HepG2 (cell line): Measurements from ENCODE around the gene SV2A. TPM values are rescaled to one million over a fixed set of nuclear protein-coding genes. Genes with fewer than 3 reads are reported as not detected.
A peak's percentile ranks its signal among the peaks of the same experiment; 100 is the strongest.

ENCODE experiments used
- ATAC-seq: fragments of 200-7000 bp; cut with Tn5 transposase; 3 replicates; pipeline ENCODE4 v1.9.1; 2020; ENCODE audit warnings: mild to moderate bottlenecking, moderate library complexity
- BruUV-seq: library from RNA; stranded (reverse); fragments of 400-500 nt; replicated peaks from 2 replicates; lab custom pipeline; 2021; lab: Mats Ljungman, UMichigan
- CTCF ChIA-PET: fragments of 300-600 bp; formaldehyde crosslinking; extraction: SDS; loops from one replicate; lab custom pipeline; 2021; ENCODE audit warnings: low total read pairs, inconsistent platforms, low intra/inter-chr PET ratio; lab: Yijun Ruan, JAX
- POLR2A ChIA-PET: fragments of 350-600 bp; sonication (Branson Sonifier 250); formaldehyde crosslinking; loops from one replicate; lab custom pipeline; 2020; ENCODE audit warnings: antibody characterized with exemption, inconsistent platforms; lab: Yijun Ruan, JAX
- DNase-seq: peaks from one replicate; pipeline ENCODE4 v3.0.0-alpha.2; 2015; ENCODE audit warnings: low spot score
- FAIRE-seq: peaks from 3 replicates; lab custom pipeline; 2011; peaks lifted over from hg19 to GRCh38; lab: Jason Lieb, UNC
- H2AFZ ChIP-seq: one replicate; pipeline ENCODE4 v1.6.1; 2011; ENCODE audit warnings: low read length, inconsistent platforms
- H3K27ac ChIP-seq: fragments of 300-600 bp; 3 replicates; pipeline ENCODE4 v1.8.0; 2011; ENCODE audit warnings: mixed run types, mild to moderate bottlenecking, mixed read lengths, low read length, inconsistent platforms; ENCODE audit not compliant: insufficient read depth; ENCODE audit errors: extremely low read length
- H3K27me3 ChIP-seq, 2 experiments: fragments of 200-600 bp in 1 of 2; 2 replicates in 1 of 2; 3 replicates in 1 of 2; pipeline versions ENCODE4 v1.6.0 to v1.8.0; 2011; ENCODE audit warnings: low read length in 2 of 2, mild to moderate bottlenecking in 2 of 2, moderate library complexity in 2 of 2, inconsistent platforms in 1 of 2; ENCODE audit not compliant: insufficient read depth in 2 of 2, control insufficient read depth in 1 of 2
- H3K36me3 ChIP-seq, 2 experiments: fragments of 200-600 bp in 1 of 2; replicated peaks in 1 of 2; 2 replicates in 1 of 2; 3 replicates in 1 of 2; pipeline versions ENCODE4 v1.5.1 to v1.8.0; 2011; ENCODE audit warnings: low read length in 2 of 2, inconsistent platforms in 1 of 2; ENCODE audit not compliant: insufficient read depth in 2 of 2, control insufficient read depth in 1 of 2
- H3K4me1 ChIP-seq: 2 replicates; pipeline ENCODE4 v1.5.1; 2012; ENCODE audit warnings: low read length, inconsistent platforms; ENCODE audit not compliant: insufficient read depth
- H3K4me2 ChIP-seq: 2 replicates; pipeline ENCODE4 v1.6.0; 2011; ENCODE audit warnings: low read depth, low read length, inconsistent platforms
- H3K4me3 ChIP-seq, 3 experiments: fragments of 200-600 bp in 1 of 3; sonication (generic), shearing (Covaris generic) in 1 of 3; replicated peaks in 1 of 3; 2 replicates each; pipeline ENCODE4 v1.5.1; 2011 to 2016; ENCODE audit warnings: low read length in 3 of 3, inconsistent platforms in 2 of 3, low read depth in 2 of 3, mild to moderate bottlenecking in 2 of 3, control low read depth in 1 of 3, mixed read lengths in 1 of 3; ENCODE audit not compliant: insufficient read depth in 1 of 3
- H3K79me2 ChIP-seq: one replicate; pipeline ENCODE4 v1.6.1; 2011; ENCODE audit warnings: low read length, inconsistent platforms; ENCODE audit not compliant: insufficient read depth
- H3K9ac ChIP-seq: 2 replicates; pipeline ENCODE4 v1.6.0; 2011; ENCODE audit warnings: mild to moderate bottlenecking, low read depth, low read length, inconsistent platforms; ENCODE audit not compliant: insufficient read depth
- H3K9me3 ChIP-seq: 2 replicates; pipeline ENCODE4 v1.5.1; 2012; ENCODE audit warnings: mild to moderate bottlenecking, low read length
- H4K20me1 ChIP-seq: 2 replicates; pipeline ENCODE4 v1.6.0; 2011; ENCODE audit warnings: inconsistent platforms, mild to moderate bottlenecking, low read length, moderate library complexity; ENCODE audit not compliant: insufficient read depth
- AHDC1 ChIP-seq: sonication (generic); formaldehyde crosslinking; IDR thresholded peaks from 2 replicates; pipeline ENCODE4 v1.5.1; 2020; ENCODE audit warnings: mild to moderate bottlenecking, missing genetic modification reagents, borderline replicate concordance
- MAFF ChIP-seq: IDR thresholded peaks from 2 replicates; pipeline ENCODE4 v1.6.1; 2011; ENCODE audit warnings: low read depth, low read length, improper control_type of control experiment
- NR2F6 ChIP-seq, 2 experiments: IDR thresholded peaks; 2 replicates each; pipeline ENCODE4 v1.6.1; 2016; ENCODE audit warnings: antibody characterized with exemption in 1 of 2, mild to moderate bottlenecking in 1 of 2
- POGK ChIP-seq: sonication (generic); formaldehyde crosslinking; conservative IDR thresholded peaks from 2 replicates; pipeline ENCODE4 v1.8.0; 2022; ENCODE audit warnings: mild to moderate bottlenecking, moderate library complexity, missing genetic modification reagents
- ZNF629 ChIP-seq: sonication (generic); formaldehyde crosslinking; conservative IDR thresholded peaks from 2 replicates; pipeline ENCODE4 v1.5.0; 2020; ENCODE audit warnings: missing genetic modification reagents
- ZNF746 ChIP-seq: sonication (generic); formaldehyde crosslinking; IDR thresholded peaks from 2 replicates; pipeline ENCODE4 v1.8.0; 2022; ENCODE audit warnings: mild to moderate bottlenecking, missing genetic modification reagents
- WGBS: methylation state at CpG from one replicate; pipeline ENCODE4 v1.1.6; 2017; ENCODE audit warnings: low lambda C conversion rate; 5-methylcytosine and 5-hydroxymethylcytosine counted together
- in situ Hi-C: cut with HindIII; loops from 2 replicates; pipeline ENCODE4 v1.10.0; 2017; ENCODE audit warnings: low pct_unique_long_range_greater_than_20kb; ENCODE audit not compliant: extremely low pct_ligation_motif_present
- intact Hi-C: fragments of 100-400 bp; cut with micrococcal nuclease; formaldehyde crosslinking; loops from one replicate; pipeline ENCODE4 v1.10.0; 2022; ENCODE audit not compliant: unreplicated experiment
- polyA plus RNA-seq, 8 experiments: library from polyadenylated mRNA; depleted of rRNA in 3 of 8; stranded (reverse) in 7 of 8; unstranded in 1 of 8; fragments of >200 nt; fragmentation: Illumina TruSeq in 4 of 8; extraction: Trizol in 4 of 8; gene quantifications; 2 replicates each; pipeline versions ENCODE4 v1.2.1 to v1.2.3, GENCODE V29; 2011 to 2016; ENCODE audit warnings: low read depth in 4 of 8, missing spikeins in 1 of 8, mixed read lengths in 1 of 8; ENCODE audit not compliant: insufficient read depth in 1 of 8
- total RNA-seq, 5 experiments: library from RNA; depleted of rRNA; stranded (reverse); fragments of >200 nt; fragmentation: Illumina TruSeq; extraction: Trizol; gene quantifications; 2 replicates each; pipeline ENCODE4 v1.2.3, GENCODE V29; 2016; ENCODE audit warnings: low read depth in 1 of 5

The SV2A gene
- total and polyA plus RNA-seq, 2 of the 13 experiments (the other 11 are each of a cell fraction or from before 2014, with no cell fraction given), result 0.84 to 1.9 TPM

GRCh38 chr1:149883598-149884247, 33.9 kb downstream of the SV2A start:
- no peak for TF ChIP-seq MAFF
- TF ChIP-seq POGK (CRISPR knock-in tag), result no peak
- TF ChIP-seq ZNF746 (CRISPR knock-in tag), result no peak
- TF ChIP-seq AHDC1 (CRISPR knock-in tag), result no peak
- TF ChIP-seq ZNF629 (CRISPR knock-in tag), result peak; percentile 79
- TF ChIP-seq NR2F6 (IDR thresholded peaks at IDR 0.05), result no peak
- no peak for TF ChIP-seq NR2F6 (CRISPR knock-in tag; IDR thresholded peaks at IDR 0.05)
- Histone ChIP-seq H3K79me2 (peaks cover 3% of the 10 kb centered on the region), H3K9ac (no peak overlapping the region), H2AFZ (no peak overlapping the region), H3K9me3 (no peaks in the 10 kb centered on the region), H3K4me2 (no peak overlapping the region), H3K4me1 (peaks cover 34% of the 10 kb centered on the region), H3K27me3 (no peaks in the 10 kb centered on the region; a peak in 1 of 5 replicates), H3K4me3 (no peak overlapping the region), H4K20me1 (no peaks in the 10 kb centered on the region), H3K36me3 (no peaks in the 10 kb centered on the region), H3K27ac (no peak overlapping the region)
- in situ Hi-C loops, result no loop called here
- ChIA-PET POLR2A (no interaction called here), CTCF (no interaction called here)
- no peak for FAIRE-seq
- no peak for ATAC-seq
- no TSS peak for BruUV-seq
- WGBS, result 94% methylated on average over 3 of the region's 3 CpGs
- intact Hi-C loops, result no loop called here
- DNase-seq, result no peak
